ENCODE data around the gene DHX30.

DNA sequence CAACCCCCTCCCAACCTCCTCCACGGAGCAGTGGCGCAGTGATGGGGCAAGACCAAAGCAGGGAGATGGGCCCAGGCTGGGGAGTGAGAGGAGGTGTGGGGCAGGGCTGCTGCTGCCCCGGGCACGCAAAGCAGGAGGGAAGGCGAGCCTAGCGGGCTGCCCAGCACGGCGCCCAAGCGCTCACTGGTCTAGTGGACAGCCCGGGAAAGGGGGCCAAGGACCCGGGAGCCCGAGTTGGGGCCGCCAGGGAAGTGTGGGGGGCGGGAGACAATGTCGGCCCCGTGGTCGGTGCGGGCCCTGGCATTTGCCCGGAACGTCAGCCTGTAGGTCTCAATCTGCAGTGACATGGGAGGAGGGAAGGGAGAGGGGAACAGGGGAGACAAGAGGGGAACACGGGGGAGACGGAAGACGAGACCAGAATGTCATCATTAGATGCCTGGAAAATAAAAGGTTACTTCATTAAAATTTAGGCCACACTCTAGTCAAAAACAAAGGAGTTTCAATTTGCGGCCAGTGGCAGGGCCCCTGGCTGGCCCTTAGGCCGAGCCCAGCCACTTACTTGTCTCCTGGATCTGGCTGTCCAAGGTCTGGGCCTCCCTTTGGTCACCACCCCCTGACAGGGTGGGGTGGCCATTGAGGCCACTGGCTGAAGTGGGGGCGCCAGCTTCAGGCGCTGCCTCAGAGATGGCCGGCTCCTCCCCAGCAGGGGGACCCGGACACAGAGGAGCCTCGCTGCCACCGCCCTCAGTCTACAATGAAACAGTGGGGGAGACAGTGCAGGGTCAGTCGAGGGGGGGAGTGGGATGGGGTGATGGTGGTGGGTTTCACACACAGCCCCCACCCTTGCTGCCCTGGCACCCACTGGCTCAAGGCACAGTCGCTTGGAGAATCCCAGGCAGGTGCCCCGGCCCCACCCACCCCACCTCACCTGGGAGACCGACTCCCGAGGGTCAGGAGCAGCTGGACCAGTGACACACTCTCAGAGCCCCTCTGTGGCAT, 50.0 kb downstream of the DHX30 start:
- TF ChIP-seq CTCF (tag by site-specific recombination; IDR thresholded peaks at IDR 0.05) (no peak), ZBTB44 (tag by site-specific recombination; IDR thresholded peaks at IDR 0.05) (no peak)
